Measurements from ENCODE around the gene DIP2C.

The DIP2C gene

GRCh38 chr10:541750-542371, 147.6 kb downstream of the DIP2C start:
- no peak for TF ChIP-seq CTCF (IDR thresholded peaks at IDR 0.05; ENCODE audit: control insufficient read depth, extremely low read depth, insufficient read depth)
- H3K4me3 ChIP-seq (ENCODE audit: low read depth, low read length) = no peak overlapping the region
- no peak for DNase-seq (ENCODE audit: low read depth)

GRCh38 chr10:541041-541440, 148.4 kb downstream of the DIP2C start:
- H3K4me3 ChIP-seq (ENCODE audit: low read depth, low read length) = no peak overlapping the region
- no peak for TF ChIP-seq CTCF (IDR thresholded peaks at IDR 0.05; ENCODE audit: control insufficient read depth, extremely low read depth, insufficient read depth)
- DNase-seq (ENCODE audit: low read depth) = no peak

GRCh38 chr10:538895-539294, 150.6 kb downstream of the DIP2C start:
- no peak for TF ChIP-seq CTCF (IDR thresholded peaks at IDR 0.05; ENCODE audit: control insufficient read depth, extremely low read depth, insufficient read depth)
- DNase-seq (ENCODE audit: low read depth) = no peak
- no peak overlapping the region for H3K4me3 ChIP-seq (ENCODE audit: low read depth, low read length)

GRCh38 chr10:536935-537334, 152.5 kb downstream of the DIP2C start:
- no peak for TF ChIP-seq CTCF (IDR thresholded peaks at IDR 0.05; ENCODE audit: control insufficient read depth, extremely low read depth, insufficient read depth)
- no peak for DNase-seq (ENCODE audit: low read depth)
- H3K4me3 ChIP-seq (ENCODE audit: low read depth, low read length) = no peak overlapping the region

- TF ChIP-seq CTCF (IDR thresholded peaks at IDR 0.05; ENCODE audit: control insufficient read depth, extremely low read depth, insufficient read depth) = no peak
- no peak for DNase-seq (ENCODE audit: low read depth)
- no peak overlapping the region for H3K4me3 ChIP-seq (ENCODE audit: low read depth, low read length)
Measured at GRCh38 chr10:536371-536925, 153.0 kb downstream of the DIP2C start.

GRCh38 chr10:535952-536351, 153.5 kb downstream of the DIP2C start:
- no peak overlapping the region for H3K4me3 ChIP-seq (ENCODE audit: low read depth, low read length)
- no peak for DNase-seq (ENCODE audit: low read depth)
- no peak for TF ChIP-seq CTCF (IDR thresholded peaks at IDR 0.05; ENCODE audit: control insufficient read depth, extremely low read depth, insufficient read depth)

GRCh38 chr10:535051-535450, 154.4 kb downstream of the DIP2C start:
- DNase-seq (ENCODE audit: low read depth) = no peak
- TF ChIP-seq CTCF (IDR thresholded peaks at IDR 0.05; ENCODE audit: control insufficient read depth, extremely low read depth, insufficient read depth) = no peak
- H3K4me3 ChIP-seq (ENCODE audit: low read depth, low read length) = no peak overlapping the region
